ENCODE data around the gene RBKS.

DNA sequence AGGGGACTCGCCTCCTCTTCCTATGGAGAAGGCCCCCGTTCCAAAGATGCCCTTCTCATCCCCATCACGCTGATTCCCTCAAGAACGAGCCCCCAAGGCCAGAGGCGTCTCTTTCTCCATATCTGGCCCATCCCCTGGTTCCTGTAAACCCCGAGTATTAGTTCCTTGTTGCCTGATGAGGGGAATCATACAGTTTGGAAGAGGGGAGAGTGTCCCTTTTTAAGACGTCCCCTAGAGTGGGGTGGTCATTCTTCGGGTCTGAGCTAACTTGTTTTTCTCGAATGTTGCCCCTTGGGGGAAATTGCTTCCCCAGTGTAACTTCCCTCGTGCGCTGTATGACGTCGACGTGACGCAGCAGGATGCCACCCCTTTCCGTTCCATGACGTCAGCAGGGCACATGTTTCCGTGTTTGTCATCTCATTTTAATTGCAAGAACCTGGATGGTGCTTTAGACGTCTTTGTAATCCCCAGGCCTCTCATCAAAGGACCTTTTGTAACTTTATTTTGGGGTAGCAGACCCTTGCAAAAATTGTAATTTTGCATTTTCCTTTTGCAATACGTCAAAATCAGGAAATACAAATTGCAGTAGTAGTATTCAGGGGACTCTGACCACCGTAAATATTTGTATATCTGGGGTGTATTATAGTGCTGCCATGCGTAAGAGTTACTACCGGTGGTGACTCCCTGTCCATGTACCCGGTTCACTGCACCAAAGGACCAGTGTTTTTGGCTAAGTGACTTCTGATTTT is 911 bp upstream of the RBKS start:
- no peak for TF ChIP-seq CTCF (IDR thresholded peaks at IDR 0.05; ENCODE audit: insufficient read depth, low read length)
- no peak; the same call in 1 of the 2 replicates for TF ChIP-seq POLR2AphosphoS5 (IDR thresholded peaks at IDR 0.05; ENCODE audit: low read depth)

All from HL-60 (cell line).